ENCODE measurements around the gene PDE3B. TPM values are rescaled to one million over a fixed set of nuclear protein-coding genes. Genes with fewer than 3 reads are reported as not detected.
"Not testable (repeated sequence)": the region's sequence is repeated elsewhere in the genome, so short reads cannot be mapped to it uniquely, and the experiment has no call there.

Gene PDE3B
- total and polyA plus RNA-seq, 2 of the 4 experiments (the other 2 are of a cell fraction) = 0.21 to 1.3 TPM

DNA sequence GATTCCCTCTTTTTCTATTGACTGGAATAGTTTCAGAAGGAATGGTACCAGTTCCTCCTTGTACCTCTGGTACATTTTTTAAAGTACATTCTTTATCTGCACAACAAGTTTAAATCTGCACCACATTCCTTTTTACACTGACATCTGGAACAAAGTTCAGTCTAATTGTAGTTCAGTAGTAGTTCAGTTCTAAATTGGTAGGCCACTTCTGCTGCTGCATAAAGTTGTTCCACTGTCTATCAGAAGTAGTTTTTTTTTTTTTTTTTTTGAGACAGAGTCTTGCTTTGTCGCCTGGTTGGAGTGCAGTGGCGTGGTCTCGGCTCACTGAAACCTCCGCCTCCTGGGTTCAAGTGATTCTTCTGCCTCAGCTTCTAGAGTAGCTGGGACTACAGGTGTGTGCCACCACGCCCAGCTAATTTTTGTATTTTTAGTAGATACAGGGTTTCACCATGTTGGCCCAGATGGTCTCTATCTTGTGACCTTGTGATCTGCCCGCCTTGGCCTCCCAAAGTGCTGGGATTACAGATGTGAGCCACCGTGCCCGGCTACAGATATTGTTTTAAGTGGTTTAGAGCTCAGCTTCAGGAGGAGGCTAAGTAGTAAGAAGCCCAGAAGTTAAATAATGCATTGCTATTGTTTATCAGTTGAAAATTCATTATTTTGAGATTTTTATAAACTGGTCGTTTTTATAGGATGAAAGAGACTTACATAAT lies 115.9 kb downstream of the PDE3B start:
- H2BK5ac ChIP-seq (ENCODE audit: low read depth, low read length, poor library complexity, severe bottlenecking); H3K27me3 ChIP-seq (ENCODE audit: control insufficient read depth, insufficient read depth, low read length); intact Hi-C loops (cut with micrococcal nuclease); dilution Hi-C loops (cut with HindIII; ENCODE audit: low sequenced_read_pairs, unreplicated experiment); ATAC-seq (ENCODE audit: low read depth); H4K91ac ChIP-seq (ENCODE audit: insufficient read depth, low read depth, low read length); H4K8ac ChIP-seq (ENCODE audit: low read depth in 2 of 2, low read length in 2 of 2); H2BK120ac ChIP-seq (ENCODE audit: low read depth, low read length); H3K4me1 ChIP-seq (ENCODE audit: control insufficient read depth, insufficient read depth, low read length); H3K4me3 ChIP-seq (ENCODE audit: insufficient read depth, low read depth, low read length); DNase-seq; H3K36me3 ChIP-seq (ENCODE audit: control insufficient read depth, insufficient read depth, low read length); H2BK15ac ChIP-seq (ENCODE audit: low read depth, low read length); H3K14ac ChIP-seq (replicated peaks; ENCODE audit: low read depth, low read length); H3K79me1 ChIP-seq (ENCODE audit: low read depth in 1 of 2, low read length in 2 of 2); H3K56ac ChIP-seq (ENCODE audit: extremely low read depth, insufficient read depth, low read length); H3K23ac ChIP-seq (ENCODE audit: low read depth, low read length); CTCF ChIA-PET; H2AFZ ChIP-seq (replicated peaks; ENCODE audit: low read length, poor library complexity); H3K9ac ChIP-seq (ENCODE audit: low read depth, low read length); BruUV-seq (replicated peaks); H3K4me2 ChIP-seq (ENCODE audit: low read depth, low read length); in situ Hi-C loops (cut with MboI; ENCODE audit: low sequenced_read_pairs); POLR2A ChIA-PET (ENCODE audit: unreplicated experiment); H3K27ac ChIP-seq (ENCODE audit: insufficient read depth, low read length); H3K4ac ChIP-seq (ENCODE audit: low read depth, low read length); H4K5ac ChIP-seq (ENCODE audit: low read depth, low read length); H3K9me1 ChIP-seq (ENCODE audit: insufficient read depth, low read length); H3K18ac ChIP-seq (ENCODE audit: low read depth, low read length); H2BK20ac ChIP-seq (ENCODE audit: low read depth, low read length); H2AK9ac ChIP-seq (replicated peaks; ENCODE audit: low read depth, low read length, poor library complexity); H2AK5ac ChIP-seq (ENCODE audit: low read depth, low read length); H4K20me1 ChIP-seq (ENCODE audit: insufficient read depth, low read length); H3K9me3 ChIP-seq (ENCODE audit: control insufficient read depth, insufficient read depth, low read length): not testable (repeated sequence)
- WGBS, 2 experiments (ENCODE audit: extremely low coverage in 2 of 2, insufficient read length in 1 of 2) = 17% methylated on average over 1 of the region's 9 CpGs; no CpG with 5 or more reads in 1 of the 2 experiments

Measured in IMR-90 (cell line).